Ovary (tissue), 3 donors: Measurements from ENCODE around the gene ERRFI1.

Experiments
- CTCF ChIP-seq, 3 donors: fragments of 450-650 bp in 2 of 3; fragments of 200-600 bp in 1 of 3; IDR thresholded peaks; one replicate each; pipeline versions ENCODE4 v1.5.1 to v1.8.0; 2016 to 2022; ENCODE audit warnings: antibody characterized with exemption in 3 of 3, mild to moderate bottlenecking in 1 of 3
- POLR2A ChIP-seq: fragments of 450-650 bp; IDR thresholded peaks from one replicate; pipeline ENCODE4 v1.6.1; 2017; ENCODE audit warnings: antibody characterized with exemption, mild to moderate bottlenecking, moderate library complexity
- donor health status: DM: no; HTN: no; CAD: no.

GRCh38 chr1:8013800-8014199 is 12.3 kb downstream of the ERRFI1 start:
- no peak for TF ChIP-seq CTCF (IDR thresholded peaks at IDR 0.05)
- TF ChIP-seq POLR2A, result no peak
